Kidney (tissue), 14 donors: ENCODE data around the gene GRAMD4. TPM values are rescaled to one million over a fixed set of nuclear protein-coding genes. Genes with fewer than 3 reads are reported as not detected.

Source experiments
- DNase-seq, 5 donors: peaks; one replicate each; pipeline ENCODE4 v3.0.0-alpha.2; 2013 to 2020
- FAIRE-seq: peaks from 2 replicates; lab custom pipeline; 2012; peaks lifted over from hg19 to GRCh38; lab: Jason Lieb, UNC
- H3K27ac ChIP-seq, 2 donors: one replicate each; pipeline ENCODE4 v1.7.0; 2013; ENCODE audit warnings: low read depth in 2 of 2, low read length in 2 of 2, inconsistent platforms in 1 of 2
- H3K27me3 ChIP-seq: one replicate; pipeline ENCODE4 v1.7.1; 2013; ENCODE audit warnings: low read length, inconsistent platforms; ENCODE audit not compliant: control insufficient read depth, insufficient read depth
- H3K36me3 ChIP-seq, 3 donors: one replicate each; pipeline versions ENCODE4 v1.7.0 to v1.7.1; 2013; ENCODE audit warnings: low read length in 3 of 3, control low read depth in 1 of 3, inconsistent platforms in 1 of 3; ENCODE audit not compliant: insufficient read depth in 3 of 3, control insufficient read depth in 2 of 3
- H3K4me1 ChIP-seq, 3 donors: one replicate each; pipeline versions ENCODE4 v1.7.0 to v1.7.1; 2013; ENCODE audit warnings: low read length in 3 of 3, inconsistent platforms in 1 of 3, low read depth in 1 of 3; ENCODE audit not compliant: control insufficient read depth in 2 of 3, insufficient read depth in 2 of 3
- H3K4me3 ChIP-seq, 3 donors: one replicate each; pipeline versions ENCODE4 v1.7.0 to v1.8.1; 2013; ENCODE audit warnings: low read length in 3 of 3, control low read depth in 1 of 3, inconsistent platforms in 1 of 3
- H3K9ac ChIP-seq, 3 donors: one replicate each; pipeline versions ENCODE4 v1.7.0 to v1.7.1; 2013; ENCODE audit warnings: low read length in 3 of 3, control low read depth in 1 of 3, inconsistent platforms in 1 of 3
- H3K9me3 ChIP-seq, 3 donors: one replicate each; pipeline versions ENCODE4 v1.7.0 to v1.7.1; 2013; ENCODE audit warnings: low read length in 3 of 3, control low read depth in 1 of 3, inconsistent platforms in 1 of 3; ENCODE audit not compliant: control insufficient read depth in 2 of 3, insufficient read depth in 1 of 3
- intact Hi-C: fragments of 100-400 bp; cut with DNase I; formaldehyde crosslinking; loops from one replicate; pipeline ENCODE4 v1.11.1; 2022
- polyA plus RNA-seq: library from polyadenylated mRNA; stranded (reverse); fragments of 350-450 nt; fragmentation: Illumina TruSeq; extraction: RNeasy Lipid Tissue Mini Kit (QIAGEN cat#74804); gene quantifications from one replicate; pipeline ENCODE4 v1.2.3, GENCODE V29; 2014; ENCODE audit warnings: low read depth, low replicate concordance; ENCODE audit not compliant: insufficient read depth
- total RNA-seq: library from RNA; stranded (reverse); fragmentation: NEBNext Ultra II Directional; extraction: Animal tissue kit (Norgen Biotek cat#: 25700); gene quantifications from one replicate; pipeline ENCODE4 v1.2.1, GENCODE V29; 2021
- TF ChIP-seq, protein P1 (sequence below): IDR thresholded peaks from 3 replicates; pipeline ENCODE4 v1.5.1; 2012; ENCODE audit warnings: mild to moderate bottlenecking, moderate library complexity, borderline replicate concordance; ENCODE audit not compliant: insufficient read depth; ENCODE audit errors: extremely low read depth
- donor health status: control.
- donor health status: control.
- donor health status: control.
- donor health status: control.
- donor health status: control.
- donor health status: DM: yes; HTN: yes; CAD: no.
- donor health status: Normal renal cell carcinoma (clear cell type).

The GRAMD4 gene
- total and polyA plus RNA-seq, 2 donors from 2014 or later = 12.1 to 58.2 TPM

DNA sequence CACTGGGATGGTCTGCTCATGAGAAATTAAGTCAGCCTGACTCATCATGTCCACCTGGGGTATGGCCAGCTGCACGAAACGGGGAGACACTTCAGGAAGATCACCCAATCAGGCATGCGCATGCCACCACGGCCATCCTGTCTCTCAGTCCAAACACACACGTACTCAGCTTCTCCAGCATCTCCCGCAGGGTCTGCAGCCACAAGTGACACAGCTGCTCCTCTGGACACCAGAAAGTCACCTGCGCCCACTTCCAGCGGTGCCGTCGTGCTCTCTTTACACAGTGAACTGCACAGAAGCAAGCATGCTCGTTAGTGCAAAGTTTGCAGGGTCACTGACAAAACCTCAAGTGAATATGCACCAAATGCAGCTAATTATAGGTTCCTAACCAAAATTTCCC, 99.7 kb downstream of the GRAMD4 start:
- TF ChIP-seq, protein P1, sequence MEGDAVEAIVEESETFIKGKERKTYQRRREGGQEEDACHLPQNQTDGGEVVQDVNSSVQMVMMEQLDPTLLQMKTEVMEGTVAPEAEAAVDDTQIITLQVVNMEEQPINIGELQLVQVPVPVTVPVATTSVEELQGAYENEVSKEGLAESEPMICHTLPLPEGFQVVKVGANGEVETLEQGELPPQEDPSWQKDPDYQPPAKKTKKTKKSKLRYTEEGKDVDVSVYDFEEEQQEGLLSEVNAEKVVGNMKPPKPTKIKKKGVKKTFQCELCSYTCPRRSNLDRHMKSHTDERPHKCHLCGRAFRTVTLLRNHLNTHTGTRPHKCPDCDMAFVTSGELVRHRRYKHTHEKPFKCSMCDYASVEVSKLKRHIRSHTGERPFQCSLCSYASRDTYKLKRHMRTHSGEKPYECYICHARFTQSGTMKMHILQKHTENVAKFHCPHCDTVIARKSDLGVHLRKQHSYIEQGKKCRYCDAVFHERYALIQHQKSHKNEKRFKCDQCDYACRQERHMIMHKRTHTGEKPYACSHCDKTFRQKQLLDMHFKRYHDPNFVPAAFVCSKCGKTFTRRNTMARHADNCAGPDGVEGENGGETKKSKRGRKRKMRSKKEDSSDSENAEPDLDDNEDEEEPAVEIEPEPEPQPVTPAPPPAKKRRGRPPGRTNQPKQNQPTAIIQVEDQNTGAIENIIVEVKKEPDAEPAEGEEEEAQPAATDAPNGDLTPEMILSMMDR = no peak
- Histone ChIP-seq H3K27me3 (no peaks in the 10 kb centered on the region), H3K4me3 (no peak overlapping the region), H3K36me3 (peaks cover 11 to 27% (median 21%) of the 10 kb centered on the region in 3 donors), H3K9me3 (no peaks in the 10 kb centered on the region), H3K4me1 (no peaks in the 10 kb centered on the region), H3K9ac (no peak overlapping the region), H3K27ac (no peak overlapping the region)
- no peak for DNase-seq
- no peak for FAIRE-seq
- intact Hi-C loops = no loop called here

DNA sequence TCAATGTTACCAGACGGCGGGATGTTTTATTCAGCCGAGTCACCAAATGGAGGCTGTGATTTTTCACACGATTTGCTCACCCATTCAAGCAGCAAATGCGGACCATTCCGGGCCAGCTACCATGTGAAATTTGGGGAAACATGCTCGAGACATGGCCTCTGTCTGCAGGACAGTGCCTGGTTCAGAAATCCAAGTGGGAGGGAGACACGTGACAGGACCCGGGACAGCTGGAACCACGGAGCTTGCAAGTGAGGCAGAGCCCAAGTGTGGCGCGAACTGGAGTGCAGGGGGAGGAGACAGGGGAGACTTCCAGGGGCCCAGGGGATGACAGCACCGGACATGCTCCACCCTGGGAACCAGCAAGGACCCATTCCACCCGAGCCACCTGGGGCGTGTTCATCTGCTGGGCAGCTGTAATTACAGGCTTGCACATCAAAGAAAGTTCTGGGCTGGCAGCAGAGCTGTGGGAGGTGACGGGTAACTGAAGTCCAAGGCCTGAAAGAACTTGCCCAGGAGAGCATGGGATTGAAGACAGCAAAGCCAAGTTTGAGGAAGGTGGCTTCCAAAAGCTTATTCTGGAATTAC, 101.4 kb downstream of the GRAMD4 start:
- Histone ChIP-seq H3K27me3 (no peaks in the 10 kb centered on the region), H3K9ac (no peak overlapping the region), H3K36me3 (peaks cover 11 to 27% (median 21%) of the 10 kb centered on the region in 3 donors), H3K9me3 (no peaks in the 10 kb centered on the region), H3K4me3 (no peak overlapping the region), H3K27ac (no peak overlapping the region), H3K4me1 (peaks cover 0 to 8% (median 6%) of the 10 kb centered on the region in 3 donors)
- peak in 3 of 5 donors; percentile 51 to 68 (median 67) for DNase-seq
- no peak for FAIRE-seq
- TF ChIP-seq, protein P1 = no peak
- intact Hi-C loops = no loop called here

DNA sequence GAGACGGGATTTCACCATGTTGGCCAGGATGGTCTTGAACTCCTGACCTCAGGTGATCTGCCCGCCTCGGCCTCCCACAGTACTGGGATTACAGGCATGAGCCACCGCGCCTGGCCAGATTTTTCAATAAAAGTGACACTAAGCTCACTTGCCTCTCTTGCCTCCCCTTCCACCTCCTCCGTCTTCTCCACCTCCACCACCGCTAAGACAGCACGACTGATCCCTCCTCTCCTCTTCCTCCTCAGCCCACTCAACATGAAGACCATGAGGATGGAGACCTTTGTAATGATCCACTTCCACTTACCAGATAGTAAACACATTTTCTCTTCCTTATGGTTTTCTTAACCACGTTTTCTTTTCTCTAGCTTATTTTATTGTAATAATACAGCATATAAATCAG, 103.7 kb downstream of the GRAMD4 start:
- Histone ChIP-seq H3K27me3 (no peaks in the 10 kb centered on the region), H3K4me3 (no peak overlapping the region), H3K27ac (no peak overlapping the region), H3K36me3 (peaks cover 6 to 14% (median 11%) of the 10 kb centered on the region in 3 donors), H3K4me1 (peaks cover 0 to 25% (median 16%) of the 10 kb centered on the region in 3 donors), H3K9me3 (no peaks in the 10 kb centered on the region), H3K9ac (no peak overlapping the region)
- intact Hi-C loops = no loop called here
- FAIRE-seq (no peak), DNase-seq (no peak)
- TF ChIP-seq, protein P1 = no peak
